Small intestine (tissue), 7 donors: ENCODE data around the gene CLPSL2. TPM values are rescaled to one million over a fixed set of nuclear protein-coding genes. Genes with fewer than 3 reads are reported as not detected.

Source experiments
- DNase-seq, 2 donors: peaks; one replicate each; pipeline versions ENCODE4 v3.0.0 to v3.0.0-alpha.2; 2013
- FAIRE-seq: peaks from 2 replicates; lab custom pipeline; 2012; peaks lifted over from hg19 to GRCh38; lab: Jason Lieb, UNC
- H3K27ac ChIP-seq, 3 donors: one replicate each; pipeline ENCODE4 v1.5.1; 2013; ENCODE audit warnings: low read length in 2 of 3, mild to moderate bottlenecking in 2 of 3, control low read depth in 1 of 3, inconsistent platforms in 1 of 3, low read depth in 1 of 3, moderate library complexity in 1 of 3
- H3K27me3 ChIP-seq, 3 donors: one replicate each; pipeline ENCODE4 v1.6.1; 2013; ENCODE audit warnings: low read length in 3 of 3, inconsistent platforms in 1 of 3; ENCODE audit not compliant: control insufficient read depth in 3 of 3, insufficient read depth in 3 of 3
- H3K36me3 ChIP-seq, 3 donors: one replicate each; pipeline ENCODE4 v1.6.1; 2013; ENCODE audit warnings: low read length in 3 of 3, inconsistent platforms in 1 of 3, low read depth in 1 of 3, mild to moderate bottlenecking in 1 of 3, moderate library complexity in 1 of 3; ENCODE audit not compliant: control insufficient read depth in 3 of 3, insufficient read depth in 2 of 3
- H3K4me1 ChIP-seq, 3 donors: one replicate each; pipeline ENCODE4 v1.6.1; 2013; ENCODE audit warnings: low read length in 2 of 3, inconsistent platforms in 1 of 3, low read depth in 1 of 3, mild to moderate bottlenecking in 1 of 3, moderate library complexity in 1 of 3; ENCODE audit not compliant: control insufficient read depth in 3 of 3, insufficient read depth in 2 of 3
- H3K4me3 ChIP-seq, 3 donors: one replicate each; pipeline ENCODE4 v1.5.1; 2013; ENCODE audit warnings: low read length in 3 of 3, control low read depth in 1 of 3, inconsistent platforms in 1 of 3, low read depth in 1 of 3, mild to moderate bottlenecking in 1 of 3, moderate library complexity in 1 of 3
- H3K9me3 ChIP-seq, 2 donors: one replicate each; pipeline ENCODE4 v1.6.1; 2013; ENCODE audit warnings: low read depth in 1 of 2, low read length in 1 of 2; ENCODE audit not compliant: control insufficient read depth in 2 of 2, insufficient read depth in 1 of 2
- WGBS, 3 donors: extraction: QIAGEN DNeasy Blood & Tissue Kit; methylation state at CpG; one replicate each; pipeline ENCODE4 v1.1.7; 2013; 5-methylcytosine and 5-hydroxymethylcytosine counted together
- polyA plus RNA-seq, 4 donors: library from polyadenylated mRNA; stranded (reverse) in 3 of 4; unstranded in 1 of 4; fragments of 200-250 nt in 3 of 4; fragments of 120-200 nt in 1 of 4; gene quantifications; one replicate each; pipeline versions ENCODE4 v1.2.1 to v1.2.3, GENCODE V29; 2013
- donor health status: healthy with polysubstance abuse.
- donor health status: control.
- donor health status: control.
- donor health status: Bipolar disorder and iron deficiency.
- donor health status: healthy.

The CLPSL2 gene
- polyA plus RNA-seq, 4 donors = not detected

GRCh38 chr6:35786810-35787209 lies 10.4 kb downstream of the CLPSL2 start:
- DNase-seq (no peak), FAIRE-seq (no peak)
- Histone ChIP-seq H3K9me3 (no peaks in the 10 kb centered on the region), H3K27ac (no peak overlapping the region), H3K36me3 (no peaks in the 10 kb centered on the region), H3K27me3 (peaks cover 0 to 38% (median 11%) of the 10 kb centered on the region in 3 donors), H3K4me3 (no peak overlapping the region), H3K4me1 (no peaks in the 10 kb centered on the region)
- 42 to 57% (median 46%) methylated on average over 25 of the region's 25 CpGs for WGBS, 3 donors

- Histone ChIP-seq H3K27ac (no peak overlapping the region), H3K4me3 (no peak overlapping the region), H3K4me1 (no peaks in the 10 kb centered on the region), H3K9me3 (no peaks in the 10 kb centered on the region), H3K36me3 (no peaks in the 10 kb centered on the region), H3K27me3 (peaks cover 0 to 38% (median 14%) of the 10 kb centered on the region in 3 donors)
- DNase-seq (peak in 1 of 2 donors; percentile 14), FAIRE-seq (no peak)
- 38 to 73% (median 50%) methylated on average over 13 of the region's 13 CpGs for WGBS, 3 donors
Observed at GRCh38 chr6:35787266-35788218, 11.1 kb downstream of the CLPSL2 start.

- H3K36me3 ChIP-seq = no peaks in the 10 kb centered on the region
- no peaks in the 10 kb centered on the region for H3K9me3 ChIP-seq
- no peak overlapping the region for H3K4me3 ChIP-seq
- H3K27ac ChIP-seq = no peak overlapping the region
- no peak for DNase-seq
- H3K27me3 ChIP-seq = peaks cover 0 to 38% (median 14%) of the 10 kb centered on the region in 3 donors
- WGBS, 3 donors = 44 to 59% (median 58%) methylated on average over 4 of the region's 4 CpGs
- no peak for FAIRE-seq
- no peaks in the 10 kb centered on the region for H3K4me1 ChIP-seq
Observed at GRCh38 chr6:35788423-35788982, 12.1 kb downstream of the CLPSL2 start.

- WGBS, 3 donors = 71 to 77% (median 75%) methylated on average over 5 of the region's 5 CpGs
- FAIRE-seq = no peak
- H3K36me3 ChIP-seq = no peaks in the 10 kb centered on the region
- H3K4me1 ChIP-seq = no peaks in the 10 kb centered on the region
- no peak overlapping the region for H3K4me3 ChIP-seq
- H3K27ac ChIP-seq = no peak overlapping the region
- peaks cover 0 to 34% (median 14%) of the 10 kb centered on the region in 3 donors for H3K27me3 ChIP-seq
- no peak for DNase-seq
- no peaks in the 10 kb centered on the region for H3K9me3 ChIP-seq
Observed at GRCh38 chr6:35790683-35791082, 14.3 kb downstream of the CLPSL2 start.

- H3K4me3 ChIP-seq = no peak overlapping the region
- WGBS, 3 donors = 89 to 90% (median 89%) methylated on average over 17 of the region's 17 CpGs
- FAIRE-seq = no peak
- no peaks in the 10 kb centered on the region for H3K36me3 ChIP-seq
- no peaks in the 10 kb centered on the region for H3K9me3 ChIP-seq
- no peak for DNase-seq
- peaks cover 0 to 3% (median 3%) of the 10 kb centered on the region in 3 donors for H3K27me3 ChIP-seq
- no peak overlapping the region for H3K27ac ChIP-seq
- H3K4me1 ChIP-seq = no peaks in the 10 kb centered on the region
Observed at GRCh38 chr6:35794536-35795452, 18.4 kb downstream of the CLPSL2 start.

GRCh38 chr6:35795453-35796071 lies 19.2 kb downstream of the CLPSL2 start:
- 86 to 91% (median 90%) methylated on average over 11 of the region's 11 CpGs for WGBS, 3 donors
- Histone ChIP-seq H3K9me3 (no peaks in the 10 kb centered on the region), H3K4me3 (no peak overlapping the region), H3K27ac (no peak overlapping the region), H3K27me3 (peaks cover 0 to 3% (median 3%) of the 10 kb centered on the region in 3 donors), H3K4me1 (no peaks in the 10 kb centered on the region), H3K36me3 (no peaks in the 10 kb centered on the region)
- DNase-seq (no peak), FAIRE-seq (no peak)

- WGBS, 3 donors = 84 to 98% (median 88%) methylated on average over 4 of the region's 4 CpGs
- H3K4me3 ChIP-seq = no peak overlapping the region
- H3K9me3 ChIP-seq = no peaks in the 10 kb centered on the region
- no peak for FAIRE-seq
- H3K4me1 ChIP-seq = no peaks in the 10 kb centered on the region
- no peak overlapping the region for H3K27ac ChIP-seq
- H3K27me3 ChIP-seq = peaks cover 0 to 3% (median 3%) of the 10 kb centered on the region in 3 donors
- no peaks in the 10 kb centered on the region for H3K36me3 ChIP-seq
- DNase-seq = no peak
Observed at GRCh38 chr6:35796236-35796635, 19.8 kb downstream of the CLPSL2 start.
